ENCODE measurements around the gene PTPN3.
A peak's percentile ranks its signal among the peaks of the same experiment; 100 is the strongest.
"Not testable (repeated sequence)": the region's sequence is repeated elsewhere in the genome, so short reads cannot be mapped to it uniquely, and the experiment has no call there.

PTPN3 gene, protein sequence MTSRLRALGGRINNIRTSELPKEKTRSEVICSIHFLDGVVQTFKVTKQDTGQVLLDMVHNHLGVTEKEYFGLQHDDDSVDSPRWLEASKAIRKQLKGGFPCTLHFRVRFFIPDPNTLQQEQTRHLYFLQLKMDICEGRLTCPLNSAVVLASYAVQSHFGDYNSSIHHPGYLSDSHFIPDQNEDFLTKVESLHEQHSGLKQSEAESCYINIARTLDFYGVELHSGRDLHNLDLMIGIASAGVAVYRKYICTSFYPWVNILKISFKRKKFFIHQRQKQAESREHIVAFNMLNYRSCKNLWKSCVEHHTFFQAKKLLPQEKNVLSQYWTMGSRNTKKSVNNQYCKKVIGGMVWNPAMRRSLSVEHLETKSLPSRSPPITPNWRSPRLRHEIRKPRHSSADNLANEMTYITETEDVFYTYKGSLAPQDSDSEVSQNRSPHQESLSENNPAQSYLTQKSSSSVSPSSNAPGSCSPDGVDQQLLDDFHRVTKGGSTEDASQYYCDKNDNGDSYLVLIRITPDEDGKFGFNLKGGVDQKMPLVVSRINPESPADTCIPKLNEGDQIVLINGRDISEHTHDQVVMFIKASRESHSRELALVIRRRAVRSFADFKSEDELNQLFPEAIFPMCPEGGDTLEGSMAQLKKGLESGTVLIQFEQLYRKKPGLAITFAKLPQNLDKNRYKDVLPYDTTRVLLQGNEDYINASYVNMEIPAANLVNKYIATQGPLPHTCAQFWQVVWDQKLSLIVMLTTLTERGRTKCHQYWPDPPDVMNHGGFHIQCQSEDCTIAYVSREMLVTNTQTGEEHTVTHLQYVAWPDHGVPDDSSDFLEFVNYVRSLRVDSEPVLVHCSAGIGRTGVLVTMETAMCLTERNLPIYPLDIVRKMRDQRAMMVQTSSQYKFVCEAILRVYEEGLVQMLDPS

GRCh38 chr9:109498195-109499092, at the start of gene PTPN3:
Gene PTPN3 (minus strand): TSS chr9:109498307. CDS start chr9:109463434, 34,873 bp downstream.
- no peak for DNase-seq

- DNase-seq = not testable (repeated sequence)
Measured at GRCh38 chr9:109544954-109545353, 46.8 kb upstream of the PTPN3 start.

DNA sequence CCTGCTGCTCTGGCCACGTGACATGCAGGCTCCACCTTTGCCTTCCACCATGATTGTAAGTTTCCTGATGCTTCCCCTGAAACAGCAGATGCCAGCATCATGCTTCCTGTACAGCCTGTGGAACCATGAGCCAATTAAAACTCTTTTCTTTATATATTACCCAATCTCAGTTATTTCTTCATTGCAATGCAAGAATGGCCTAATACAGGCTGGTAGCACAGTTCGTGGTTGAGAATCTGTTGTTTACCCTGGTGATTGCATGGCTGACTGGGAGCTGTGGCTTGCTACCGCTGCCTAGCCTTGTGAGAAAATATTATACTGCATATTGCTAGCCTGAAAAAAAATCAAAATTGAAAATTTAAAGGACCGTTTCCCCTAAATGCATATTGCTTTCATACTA, 44.8 kb upstream of the PTPN3 start:
- DNase-seq = no peak

DNA sequence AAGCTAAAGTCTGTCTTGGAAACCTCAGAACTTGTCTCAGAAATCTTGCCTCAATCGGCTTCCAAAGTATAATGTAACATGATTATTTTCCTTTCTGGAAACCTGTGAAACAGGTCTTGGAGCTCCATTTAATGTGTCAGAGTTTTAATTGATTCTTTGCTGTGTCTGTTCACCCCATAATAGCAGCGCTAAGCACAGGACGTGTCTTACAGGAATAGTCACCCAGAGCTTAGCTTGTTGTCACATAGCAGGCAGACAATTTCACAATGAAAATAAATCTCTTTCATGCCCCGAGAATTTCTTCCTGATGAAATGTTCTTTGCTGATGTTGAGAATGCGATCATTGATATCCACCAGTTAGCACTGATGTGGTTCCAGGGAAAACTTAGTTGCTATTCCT, 40.2 kb upstream of the PTPN3 start:
- no peak for DNase-seq

GRCh38 chr9:109537288-109537687, 39.2 kb upstream of the PTPN3 start:
- DNase-seq = no peak

- no peak for DNase-seq
Measured at GRCh38 chr9:109536859-109537258, 38.8 kb upstream of the PTPN3 start.

DNA sequence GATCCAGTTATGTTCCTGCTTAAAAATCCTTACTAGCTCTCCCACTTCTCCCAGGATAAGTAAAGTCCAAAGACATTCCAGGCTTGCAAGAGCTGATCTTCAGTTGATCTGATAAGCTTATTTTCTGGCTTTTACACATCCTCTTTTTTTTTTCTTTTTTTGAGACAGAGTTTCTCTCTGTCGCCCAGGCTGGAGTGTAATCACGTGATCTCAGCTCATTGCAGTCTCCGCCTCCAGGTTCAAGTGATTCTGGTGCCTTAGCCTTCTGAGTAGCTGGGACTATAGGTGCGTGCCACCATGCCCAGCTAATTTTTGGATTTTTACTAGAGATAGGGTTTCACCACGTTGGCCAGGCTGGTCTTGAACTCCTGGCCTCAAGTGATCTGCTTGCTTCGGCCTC, 37.3 kb upstream of the PTPN3 start:
- no peak for DNase-seq

DNA sequence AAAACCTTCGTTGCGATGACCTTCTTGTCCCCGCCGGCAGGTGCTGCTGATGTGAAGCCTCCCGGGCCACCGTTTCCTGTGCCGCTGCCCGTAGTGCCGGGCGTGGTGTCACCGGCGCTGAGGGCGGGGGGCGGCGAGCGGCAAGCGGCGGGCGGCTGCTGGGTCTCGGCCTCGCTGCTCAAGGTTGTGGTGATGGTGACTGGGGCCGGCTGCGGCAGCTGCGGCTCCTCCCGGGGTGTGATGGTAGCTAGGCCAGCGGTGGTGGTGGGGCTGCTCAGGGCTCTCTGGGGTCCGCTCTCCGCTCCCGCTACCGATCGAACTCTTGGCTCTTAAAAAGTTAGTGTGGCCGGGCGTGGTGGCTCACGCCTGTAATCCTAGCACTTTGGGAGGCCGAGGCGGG, 36.0 kb upstream of the PTPN3 start:
- DNase-seq = no peak

GRCh38 chr9:109532652-109533051, 34.5 kb upstream of the PTPN3 start:
- DNase-seq = not testable (repeated sequence)

GRCh38 chr9:109522106-109522505, 24.0 kb upstream of the PTPN3 start:
- no peak for DNase-seq

DNA sequence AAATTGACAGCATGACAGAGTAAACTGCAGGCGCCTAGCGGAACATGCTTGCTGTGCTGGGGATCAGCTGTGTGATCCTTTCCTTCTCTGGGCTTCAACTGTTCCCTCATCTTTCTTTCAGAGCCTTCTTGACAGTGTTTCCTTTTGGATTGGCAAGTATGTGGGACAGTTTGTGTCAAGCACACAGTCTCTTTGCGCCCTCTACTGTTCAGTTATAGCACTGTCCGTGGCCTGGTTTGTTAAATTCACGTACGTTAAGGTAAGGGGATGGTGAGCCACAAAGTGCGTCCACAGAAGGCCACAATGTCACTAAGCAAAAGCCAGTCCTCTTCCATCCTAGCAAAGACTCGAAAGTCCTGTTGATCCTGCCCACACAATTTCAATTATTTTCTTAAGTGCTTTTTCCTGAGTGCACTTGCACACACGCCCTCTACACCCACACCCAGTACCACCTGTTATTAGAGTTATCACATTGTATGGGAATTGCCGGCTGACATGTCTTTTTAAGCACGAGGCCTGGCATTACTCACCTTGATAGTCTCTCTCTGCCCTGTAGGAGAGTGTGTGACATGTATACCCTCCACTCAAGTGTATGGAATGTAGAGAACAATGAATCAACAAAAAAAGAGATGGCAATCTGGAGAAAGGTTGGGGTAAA, 22.5 kb upstream of the PTPN3 start:
- DNase-seq = peak; percentile 24

DNA sequence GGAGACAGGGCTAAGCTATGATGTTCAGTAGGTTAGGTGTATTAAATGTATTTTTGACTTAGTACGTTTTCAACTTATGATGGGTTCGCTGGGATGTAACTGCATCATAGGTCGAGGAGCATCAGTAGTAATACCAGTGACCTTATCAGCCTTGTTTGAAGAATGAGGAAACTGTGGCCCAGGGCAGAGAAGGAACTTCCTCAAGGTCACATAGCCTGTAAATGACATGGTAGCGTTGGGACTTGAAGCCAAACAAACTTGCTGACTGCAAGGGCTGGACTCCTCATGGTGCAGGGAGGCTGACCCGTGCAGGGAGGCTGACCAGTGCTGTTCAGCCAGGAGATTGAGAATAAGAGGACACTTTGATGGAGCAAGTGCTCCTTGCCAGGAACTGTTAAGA, 21.3 kb upstream of the PTPN3 start:
- no peak for DNase-seq

DNA sequence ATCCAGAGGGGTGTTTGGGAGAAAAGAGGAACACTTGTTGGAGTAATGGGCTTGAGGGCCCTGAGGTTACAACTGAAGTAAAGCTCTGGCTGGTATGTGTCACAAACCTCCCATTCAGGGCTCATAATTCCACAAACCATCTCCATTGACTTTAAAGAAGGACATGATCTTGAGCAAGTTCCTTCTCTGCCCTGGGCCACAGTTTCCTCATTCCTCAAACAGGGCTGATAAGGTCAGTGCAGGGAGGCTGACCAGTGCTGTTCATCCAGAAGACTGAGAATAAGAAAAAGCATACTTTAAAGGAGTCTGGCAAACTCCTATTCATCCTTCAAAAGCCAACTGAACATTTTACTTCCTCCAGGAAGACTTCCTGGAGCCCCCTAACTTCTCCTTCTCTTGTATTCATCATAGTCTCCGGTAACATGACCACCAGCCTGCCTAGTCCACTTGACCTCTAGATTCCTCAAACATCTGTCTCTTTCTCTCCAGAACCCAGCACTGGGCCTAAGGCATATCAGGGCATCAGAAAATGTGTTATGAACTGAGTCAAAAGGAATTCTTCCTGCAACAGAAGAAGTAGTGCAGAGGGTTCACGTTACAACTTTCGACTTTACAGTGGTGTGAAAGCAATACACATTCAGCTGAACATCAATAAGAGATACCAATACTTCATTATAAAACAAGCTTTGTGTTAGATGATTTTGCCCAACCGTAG, 20.7 kb upstream of the PTPN3 start:
- no peak for DNase-seq

- DNase-seq = no peak
Measured at GRCh38 chr9:109517901-109518377, 19.8 kb upstream of the PTPN3 start.

- no peak for DNase-seq
Measured at GRCh38 chr9:109513871-109514270, 15.8 kb upstream of the PTPN3 start.

GRCh38 chr9:109512170-109512756, 14.2 kb upstream of the PTPN3 start:
- no peak for DNase-seq

DNA sequence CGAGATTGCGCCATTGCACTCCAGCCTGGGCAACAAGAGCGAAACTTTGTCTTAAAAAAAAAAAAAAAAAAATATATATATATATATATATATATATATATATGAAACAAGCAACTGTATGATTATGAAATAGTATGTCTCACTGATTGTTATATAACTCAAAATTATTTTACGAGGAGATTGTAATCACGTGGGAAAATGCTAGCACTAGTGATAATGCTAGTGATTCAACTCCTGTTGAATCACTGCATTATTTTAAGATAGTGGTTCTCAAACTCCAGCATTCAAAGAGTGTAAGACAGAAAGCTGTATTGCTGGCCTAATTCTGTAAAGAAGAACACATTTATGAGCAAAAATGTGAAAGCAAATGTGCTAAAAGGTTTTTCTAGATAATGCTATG, 12.4 kb upstream of the PTPN3 start:
- no peak for DNase-seq

DNA sequence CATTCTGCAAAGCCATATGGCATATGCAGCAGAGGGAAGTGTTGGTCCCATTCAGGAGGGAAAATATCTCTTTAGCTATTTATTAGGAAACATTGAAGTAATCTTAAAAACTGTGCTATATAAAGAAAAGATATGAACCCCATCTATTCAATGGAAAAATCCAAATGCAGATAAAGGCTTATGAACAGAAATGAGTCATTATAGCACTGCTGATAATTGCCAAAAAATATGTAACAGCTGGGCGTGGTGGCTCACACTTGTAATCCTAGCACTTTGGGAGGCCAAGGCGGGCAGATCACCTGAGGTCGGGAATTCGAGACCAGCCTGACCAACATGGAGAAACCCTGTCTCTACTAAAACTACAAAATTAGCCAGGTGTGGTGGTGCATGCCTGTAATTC, 11.9 kb upstream of the PTPN3 start:
- not testable (repeated sequence) for DNase-seq

GRCh38 chr9:109509611-109510010, 11.5 kb upstream of the PTPN3 start:
- DNase-seq = no peak

GRCh38 chr9:109507421-109507838, 9.3 kb upstream of the PTPN3 start:
- no peak for DNase-seq

- no peak for DNase-seq
Measured at GRCh38 chr9:109506097-109506712, 8.1 kb upstream of the PTPN3 start.
